ENCODE data around the gene TMEM181.

- TF ChIP-seq POLR2AphosphoS5 (IDR thresholded peaks at IDR 0.05) (no peak), POLR2A (IDR thresholded peaks at IDR 0.05) (no peak), CTCF (IDR thresholded peaks at IDR 0.05) (no peak)
Observed at GRCh38 chr6:158654960-158655489, 95.1 kb downstream of the TMEM181 start.

Data from breast epithelium (tissue), 3 donors.